ENCODE data around the gene PTGFR.

PTGFR gene

DNA sequence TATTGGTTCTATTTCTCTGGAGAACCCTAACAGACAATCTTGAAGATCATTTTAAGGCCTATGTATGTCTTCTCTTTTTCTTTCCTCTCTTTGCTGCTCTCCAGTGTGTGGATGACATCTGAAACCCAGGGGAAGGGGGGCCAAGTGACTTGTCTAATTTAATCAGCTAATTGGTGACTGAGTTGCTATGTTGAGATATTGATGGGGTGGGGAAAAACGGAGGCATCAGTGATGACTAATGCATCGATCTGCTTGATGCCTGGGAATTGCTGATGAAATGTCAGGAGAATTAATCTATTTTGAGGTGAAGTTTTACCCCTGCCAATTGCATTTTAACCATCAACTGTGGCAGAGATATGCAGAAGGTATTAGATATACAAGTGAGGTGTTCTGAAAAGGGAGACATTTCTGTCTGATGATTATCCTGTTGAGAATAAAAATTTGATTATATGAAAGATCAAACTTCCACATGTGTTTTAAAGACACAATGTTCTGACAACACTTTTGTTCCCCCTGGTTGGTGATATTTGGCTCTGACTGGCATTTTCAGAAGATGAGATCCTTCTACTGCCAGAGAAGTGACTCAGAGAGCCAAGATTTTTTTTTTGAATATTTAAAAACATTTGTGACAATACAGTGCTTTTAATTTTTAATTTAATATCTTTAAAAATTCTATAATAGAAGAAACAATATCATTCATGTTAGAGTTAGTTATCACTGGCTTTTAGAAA, 18.7 kb upstream of the PTGFR start:
- CTCF ChIA-PET: no interaction called here
- H3K4me1 ChIP-seq (ENCODE audit: control insufficient read depth, insufficient read depth, low read length): no peaks in the 10 kb centered on the region

GRCh38 chr1:78472851-78473496, 17.8 kb upstream of the PTGFR start:
- ChIA-PET POLR2A (no interaction called here), CTCF (no interaction called here)
- H3K4me1 ChIP-seq (ENCODE audit: control insufficient read depth, insufficient read depth, low read length): no peaks in the 10 kb centered on the region
- no peak overlapping the region for H3K27ac ChIP-seq (ENCODE audit: extremely low read depth, low read depth, low read length)
- H3K36me3 ChIP-seq (ENCODE audit: control insufficient read depth in 2 of 2, insufficient read depth in 1 of 2, low read length in 2 of 2): no peaks in the 10 kb centered on the region
- no peak overlapping the region for H3K4me3 ChIP-seq (ENCODE audit: low read depth, low read length)
- no peaks in the 10 kb centered on the region for H3K9me3 ChIP-seq (ENCODE audit: control insufficient read depth, insufficient read depth, low read depth, low read length)
- no peak for TF ChIP-seq ZNF354C (tag by site-specific recombination; IDR thresholded peaks at IDR 0.05; ENCODE audit: borderline replicate concordance, low read depth)
- TF ChIP-seq ZNF132 (tag by site-specific recombination; IDR thresholded peaks at IDR 0.05; ENCODE audit: borderline replicate concordance): no peak
- TF ChIP-seq, protein P1, sequence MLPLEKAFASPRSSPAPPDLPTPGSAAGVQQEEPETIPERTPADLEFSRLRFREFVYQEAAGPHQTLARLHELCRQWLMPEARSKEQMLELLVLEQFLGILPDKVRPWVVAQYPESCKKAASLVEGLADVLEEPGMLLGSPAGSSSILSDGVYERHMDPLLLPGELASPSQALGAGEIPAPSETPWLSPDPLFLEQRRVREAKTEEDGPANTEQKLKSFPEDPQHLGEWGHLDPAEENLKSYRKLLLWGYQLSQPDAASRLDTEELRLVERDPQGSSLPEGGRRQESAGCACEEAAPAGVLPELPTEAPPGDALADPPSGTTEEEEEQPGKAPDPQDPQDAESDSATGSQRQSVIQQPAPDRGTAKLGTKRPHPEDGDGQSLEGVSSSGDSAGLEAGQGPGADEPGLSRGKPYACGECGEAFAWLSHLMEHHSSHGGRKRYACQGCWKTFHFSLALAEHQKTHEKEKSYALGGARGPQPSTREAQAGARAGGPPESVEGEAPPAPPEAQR (tag by site-specific recombination; IDR thresholded peaks at IDR 0.05): no peak
- TF ChIP-seq, protein P2, sequence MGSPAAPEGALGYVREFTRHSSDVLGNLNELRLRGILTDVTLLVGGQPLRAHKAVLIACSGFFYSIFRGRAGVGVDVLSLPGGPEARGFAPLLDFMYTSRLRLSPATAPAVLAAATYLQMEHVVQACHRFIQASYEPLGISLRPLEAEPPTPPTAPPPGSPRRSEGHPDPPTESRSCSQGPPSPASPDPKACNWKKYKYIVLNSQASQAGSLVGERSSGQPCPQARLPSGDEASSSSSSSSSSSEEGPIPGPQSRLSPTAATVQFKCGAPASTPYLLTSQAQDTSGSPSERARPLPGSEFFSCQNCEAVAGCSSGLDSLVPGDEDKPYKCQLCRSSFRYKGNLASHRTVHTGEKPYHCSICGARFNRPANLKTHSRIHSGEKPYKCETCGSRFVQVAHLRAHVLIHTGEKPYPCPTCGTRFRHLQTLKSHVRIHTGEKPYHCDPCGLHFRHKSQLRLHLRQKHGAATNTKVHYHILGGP (tag by site-specific recombination; IDR thresholded peaks at IDR 0.05): no peak
- TF ChIP-seq ZBTB17 (tag by site-specific recombination; IDR thresholded peaks at IDR 0.05): no peak
- TF ChIP-seq ZNF624 (tag by site-specific recombination; IDR thresholded peaks at IDR 0.05): no peak
- TF ChIP-seq, protein P3, sequence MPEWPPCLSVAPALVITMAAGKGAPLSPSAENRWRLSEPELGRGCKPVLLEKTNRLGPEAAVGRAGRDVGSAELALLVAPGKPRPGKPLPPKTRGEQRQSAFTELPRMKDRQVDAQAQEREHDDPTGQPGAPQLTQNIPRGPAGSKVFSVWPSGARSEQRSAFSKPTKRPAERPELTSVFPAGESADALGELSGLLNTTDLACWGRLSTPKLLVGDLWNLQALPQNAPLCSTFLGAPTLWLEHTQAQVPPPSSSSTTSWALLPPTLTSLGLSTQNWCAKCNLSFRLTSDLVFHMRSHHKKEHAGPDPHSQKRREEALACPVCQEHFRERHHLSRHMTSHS (tag by site-specific recombination; IDR thresholded peaks at IDR 0.05): no peak

More for the DNA sequence above, 18.7 kb upstream of the PTGFR start:
- no peaks in the 10 kb centered on the region for H3K9me3 ChIP-seq (ENCODE audit: control insufficient read depth, insufficient read depth, low read depth, low read length)
- POLR2A ChIA-PET: no interaction called here
- H3K36me3 ChIP-seq (ENCODE audit: control insufficient read depth in 2 of 2, insufficient read depth in 1 of 2, low read length in 2 of 2): no peaks in the 10 kb centered on the region
- H3K4me3 ChIP-seq (ENCODE audit: low read depth, low read length): no peak overlapping the region
- H3K27ac ChIP-seq (ENCODE audit: extremely low read depth, low read depth, low read length): no peak overlapping the region
- TF ChIP-seq ZBTB6 (tag by site-specific recombination; IDR thresholded peaks at IDR 0.05) (no peak), KLF1 (tag by site-specific recombination; IDR thresholded peaks at IDR 0.05) (no peak), PRDM4 (tag by site-specific recombination; IDR thresholded peaks at IDR 0.05) (no peak), ZSCAN5A (tag by site-specific recombination; IDR thresholded peaks at IDR 0.05) (no peak), ZNF221 (tag by site-specific recombination; IDR thresholded peaks at IDR 0.05; ENCODE audit: borderline replicate concordance) (no peak), ZNF292 (tag by site-specific recombination; IDR thresholded peaks at IDR 0.05; ENCODE audit: borderline replicate concordance, low read depth) (no peak), ZNF529 (tag by site-specific recombination; IDR thresholded peaks at IDR 0.05; ENCODE audit: insufficient replicate concordance) (no peak)
- TF ChIP-seq, protein P4, sequence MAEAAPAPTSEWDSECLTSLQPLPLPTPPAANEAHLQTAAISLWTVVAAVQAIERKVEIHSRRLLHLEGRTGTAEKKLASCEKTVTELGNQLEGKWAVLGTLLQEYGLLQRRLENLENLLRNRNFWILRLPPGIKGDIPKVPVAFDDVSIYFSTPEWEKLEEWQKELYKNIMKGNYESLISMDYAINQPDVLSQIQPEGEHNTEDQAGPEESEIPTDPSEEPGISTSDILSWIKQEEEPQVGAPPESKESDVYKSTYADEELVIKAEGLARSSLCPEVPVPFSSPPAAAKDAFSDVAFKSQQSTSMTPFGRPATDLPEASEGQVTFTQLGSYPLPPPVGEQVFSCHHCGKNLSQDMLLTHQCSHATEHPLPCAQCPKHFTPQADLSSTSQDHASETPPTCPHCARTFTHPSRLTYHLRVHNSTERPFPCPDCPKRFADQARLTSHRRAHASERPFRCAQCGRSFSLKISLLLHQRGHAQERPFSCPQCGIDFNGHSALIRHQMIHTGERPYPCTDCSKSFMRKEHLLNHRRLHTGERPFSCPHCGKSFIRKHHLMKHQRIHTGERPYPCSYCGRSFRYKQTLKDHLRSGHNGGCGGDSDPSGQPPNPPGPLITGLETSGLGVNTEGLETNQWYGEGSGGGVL (tag by site-specific recombination; IDR thresholded peaks at IDR 0.05): no peak
- TF ChIP-seq, protein P5, sequence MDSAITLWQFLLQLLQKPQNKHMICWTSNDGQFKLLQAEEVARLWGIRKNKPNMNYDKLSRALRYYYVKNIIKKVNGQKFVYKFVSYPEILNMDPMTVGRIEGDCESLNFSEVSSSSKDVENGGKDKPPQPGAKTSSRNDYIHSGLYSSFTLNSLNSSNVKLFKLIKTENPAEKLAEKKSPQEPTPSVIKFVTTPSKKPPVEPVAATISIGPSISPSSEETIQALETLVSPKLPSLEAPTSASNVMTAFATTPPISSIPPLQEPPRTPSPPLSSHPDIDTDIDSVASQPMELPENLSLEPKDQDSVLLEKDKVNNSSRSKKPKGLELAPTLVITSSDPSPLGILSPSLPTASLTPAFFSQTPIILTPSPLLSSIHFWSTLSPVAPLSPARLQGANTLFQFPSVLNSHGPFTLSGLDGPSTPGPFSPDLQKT (IDR thresholded peaks at IDR 0.05; ENCODE audit: borderline replicate concordance, low read depth, low read length): no peak

Measured in HEK293 (cell line).